HepG2 (cell line): ENCODE results near the gene SYCE3. TPM values are rescaled to one million over a fixed set of nuclear protein-coding genes. Genes with fewer than 3 reads are reported as not detected.

Experiments used
- ATAC-seq: fragments of 200-7000 bp; cut with Tn5 transposase; 3 replicates; pipeline ENCODE4 v1.9.1; 2020; ENCODE audit warnings: mild to moderate bottlenecking, moderate library complexity
- BruUV-seq: library from RNA; stranded (reverse); fragments of 400-500 nt; replicated peaks from 2 replicates; lab custom pipeline; 2021; lab: Mats Ljungman, UMichigan
- CTCF ChIA-PET: fragments of 300-600 bp; formaldehyde crosslinking; extraction: SDS; loops from one replicate; lab custom pipeline; 2021; ENCODE audit warnings: low total read pairs, inconsistent platforms, low intra/inter-chr PET ratio; lab: Yijun Ruan, JAX
- POLR2A ChIA-PET: fragments of 350-600 bp; sonication (Branson Sonifier 250); formaldehyde crosslinking; loops from one replicate; lab custom pipeline; 2020; ENCODE audit warnings: antibody characterized with exemption, inconsistent platforms; lab: Yijun Ruan, JAX
- DNase-seq: peaks from one replicate; pipeline ENCODE4 v3.0.0-alpha.2; 2015; ENCODE audit warnings: low spot score
- FAIRE-seq: peaks from 3 replicates; lab custom pipeline; 2011; peaks lifted over from hg19 to GRCh38; lab: Jason Lieb, UNC
- H2AFZ ChIP-seq: one replicate; pipeline ENCODE4 v1.6.1; 2011; ENCODE audit warnings: low read length, inconsistent platforms
- H3K27ac ChIP-seq: fragments of 300-600 bp; 3 replicates; pipeline ENCODE4 v1.8.0; 2011; ENCODE audit warnings: mixed run types, mild to moderate bottlenecking, mixed read lengths, low read length, inconsistent platforms; ENCODE audit not compliant: insufficient read depth; ENCODE audit errors: extremely low read length
- H3K27me3 ChIP-seq, 2 experiments: fragments of 200-600 bp in 1 of 2; 2 replicates in 1 of 2; 3 replicates in 1 of 2; pipeline versions ENCODE4 v1.6.0 to v1.8.0; 2011; ENCODE audit warnings: low read length in 2 of 2, mild to moderate bottlenecking in 2 of 2, moderate library complexity in 2 of 2, inconsistent platforms in 1 of 2; ENCODE audit not compliant: insufficient read depth in 2 of 2, control insufficient read depth in 1 of 2
- H3K36me3 ChIP-seq, 2 experiments: fragments of 200-600 bp in 1 of 2; replicated peaks in 1 of 2; 2 replicates in 1 of 2; 3 replicates in 1 of 2; pipeline versions ENCODE4 v1.5.1 to v1.8.0; 2011; ENCODE audit warnings: low read length in 2 of 2, inconsistent platforms in 1 of 2; ENCODE audit not compliant: insufficient read depth in 2 of 2, control insufficient read depth in 1 of 2
- H3K4me1 ChIP-seq: 2 replicates; pipeline ENCODE4 v1.5.1; 2012; ENCODE audit warnings: low read length, inconsistent platforms; ENCODE audit not compliant: insufficient read depth
- H3K4me2 ChIP-seq: 2 replicates; pipeline ENCODE4 v1.6.0; 2011; ENCODE audit warnings: low read depth, low read length, inconsistent platforms
- H3K4me3 ChIP-seq, 3 experiments: fragments of 200-600 bp in 1 of 3; sonication (generic), shearing (Covaris generic) in 1 of 3; replicated peaks in 1 of 3; 2 replicates each; pipeline ENCODE4 v1.5.1; 2011 to 2016; ENCODE audit warnings: low read length in 3 of 3, inconsistent platforms in 2 of 3, low read depth in 2 of 3, mild to moderate bottlenecking in 2 of 3, control low read depth in 1 of 3, mixed read lengths in 1 of 3; ENCODE audit not compliant: insufficient read depth in 1 of 3
- H3K79me2 ChIP-seq: one replicate; pipeline ENCODE4 v1.6.1; 2011; ENCODE audit warnings: low read length, inconsistent platforms; ENCODE audit not compliant: insufficient read depth
- H3K9ac ChIP-seq: 2 replicates; pipeline ENCODE4 v1.6.0; 2011; ENCODE audit warnings: mild to moderate bottlenecking, low read depth, low read length, inconsistent platforms; ENCODE audit not compliant: insufficient read depth
- H3K9me3 ChIP-seq: 2 replicates; pipeline ENCODE4 v1.5.1; 2012; ENCODE audit warnings: mild to moderate bottlenecking, low read length
- H4K20me1 ChIP-seq: 2 replicates; pipeline ENCODE4 v1.6.0; 2011; ENCODE audit warnings: inconsistent platforms, mild to moderate bottlenecking, low read length, moderate library complexity; ENCODE audit not compliant: insufficient read depth
- FOXA1 ChIP-seq, 2 experiments: fragments of 450-650 bp in 1 of 2; sonication (generic) in 1 of 2; formaldehyde crosslinking in 1 of 2; IDR thresholded peaks; 2 replicates each; pipeline versions ENCODE4 v1.4.0 to v1.6.1; 2016 to 2020; ENCODE audit warnings: missing genetic modification reagents in 1 of 2
- NFIB ChIP-seq: sonication (generic); formaldehyde crosslinking; IDR thresholded peaks from 2 replicates; pipeline ENCODE4 v1.9.0; 2021; ENCODE audit warnings: missing genetic modification reagents, mild to moderate bottlenecking, borderline replicate concordance
- NFRKB ChIP-seq: fragments of 450-650 bp; IDR thresholded peaks from 2 replicates; pipeline ENCODE4 v1.6.1; 2017
- THYN1 ChIP-seq: sonication (generic); formaldehyde crosslinking; IDR thresholded peaks from 2 replicates; pipeline ENCODE4 v1.8.1; 2023; ENCODE audit warnings: low read depth, mild to moderate bottlenecking, moderate library complexity, missing genetic modification reagents, borderline replicate concordance
- ZNF329 ChIP-seq: sonication (generic); formaldehyde crosslinking; IDR thresholded peaks from 2 replicates; pipeline ENCODE4 v1.9.0; 2021; ENCODE audit warnings: low read depth, mild to moderate bottlenecking, missing genetic modification reagents
- ZNF841 ChIP-seq: sonication (generic); formaldehyde crosslinking; IDR thresholded peaks from 2 replicates; pipeline ENCODE4 v1.8.1; 2023; ENCODE audit warnings: missing genetic modification reagents, borderline replicate concordance
- ZNF891 ChIP-seq: sonication (generic); formaldehyde crosslinking; IDR thresholded peaks from 2 replicates; pipeline ENCODE4 v1.5.0; 2020; ENCODE audit warnings: mild to moderate bottlenecking, missing genetic modification reagents
- WGBS: methylation state at CpG from one replicate; pipeline ENCODE4 v1.1.6; 2017; ENCODE audit warnings: low lambda C conversion rate; 5-methylcytosine and 5-hydroxymethylcytosine counted together
- in situ Hi-C: cut with HindIII; loops from 2 replicates; pipeline ENCODE4 v1.10.0; 2017; ENCODE audit warnings: low pct_unique_long_range_greater_than_20kb; ENCODE audit not compliant: extremely low pct_ligation_motif_present
- intact Hi-C: fragments of 100-400 bp; cut with micrococcal nuclease; formaldehyde crosslinking; loops from one replicate; pipeline ENCODE4 v1.10.0; 2022; ENCODE audit not compliant: unreplicated experiment
- polyA plus RNA-seq, 8 experiments: library from polyadenylated mRNA; depleted of rRNA in 3 of 8; stranded (reverse) in 7 of 8; unstranded in 1 of 8; fragments of >200 nt; fragmentation: Illumina TruSeq in 4 of 8; extraction: Trizol in 4 of 8; gene quantifications; 2 replicates each; pipeline versions ENCODE4 v1.2.1 to v1.2.3, GENCODE V29; 2011 to 2016; ENCODE audit warnings: low read depth in 4 of 8, missing spikeins in 1 of 8, mixed read lengths in 1 of 8; ENCODE audit not compliant: insufficient read depth in 1 of 8
- total RNA-seq, 5 experiments: library from RNA; depleted of rRNA; stranded (reverse); fragments of >200 nt; fragmentation: Illumina TruSeq; extraction: Trizol; gene quantifications; 2 replicates each; pipeline ENCODE4 v1.2.3, GENCODE V29; 2016; ENCODE audit warnings: low read depth in 1 of 5
- TF ChIP-seq, protein P1 (sequence below): sonication (generic); formaldehyde crosslinking; IDR thresholded peaks from 2 replicates; pipeline ENCODE4 v1.9.0; 2021; ENCODE audit warnings: missing genetic modification reagents, mild to moderate bottlenecking, borderline replicate concordance
- TF ChIP-seq, protein P2 (sequence below): sonication (generic); formaldehyde crosslinking; IDR thresholded peaks from 2 replicates; pipeline ENCODE4 v1.5.0; 2020; ENCODE audit warnings: missing genetic modification reagents

The SYCE3 gene
- total and polyA plus RNA-seq, 2 of the 13 experiments (the other 11 are each of a cell fraction or from before 2014, with no cell fraction given): not detected

DNA sequence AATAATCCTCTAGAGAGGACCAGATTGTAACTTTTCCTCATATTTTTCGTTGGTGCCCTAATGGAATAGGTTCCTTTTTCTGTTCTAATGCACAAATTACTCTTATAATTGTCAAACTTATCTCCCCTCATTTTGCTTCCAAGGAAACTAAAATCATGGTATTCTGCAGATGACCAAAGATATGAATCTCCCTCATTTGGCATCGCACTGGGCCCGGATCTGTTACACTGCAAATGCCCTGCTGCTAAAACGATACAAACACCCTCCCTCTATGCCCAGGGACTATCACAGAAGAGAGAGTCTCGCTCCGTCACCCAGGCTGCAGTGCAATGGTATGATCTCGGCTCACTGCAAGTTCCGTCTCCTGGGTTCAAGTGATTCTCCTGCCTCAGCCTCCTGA is 9.4 kb downstream of the SYCE3 start:
- DNase-seq (no peak), FAIRE-seq (no peak), ATAC-seq (no peak)
- ChIA-PET POLR2A (no interaction called here), CTCF (no interaction called here)
- H3K79me2 ChIP-seq: no peaks in the 10 kb centered on the region
- in situ Hi-C loops (no loop called here), intact Hi-C loops (no loop called here)
- no peak overlapping the region for H3K27ac ChIP-seq
- H3K4me1 ChIP-seq: peaks cover 14% of the 10 kb centered on the region
- BruUV-seq: no TSS peak
- no peak overlapping the region for H3K4me2 ChIP-seq
- no peak overlapping the region for H3K9ac ChIP-seq
- H3K9me3 ChIP-seq: no peaks in the 10 kb centered on the region
- H3K4me3 ChIP-seq: no peak overlapping the region
- WGBS: 50% methylated on average over 8 of the region's 8 CpGs
- H3K27me3 ChIP-seq: peaks cover 1 to 11% of the 10 kb centered on the region in 2 experiments; a peak in 3 of 5 replicates
- H3K36me3 ChIP-seq: no peaks in the 10 kb centered on the region
- H4K20me1 ChIP-seq: no peaks in the 10 kb centered on the region
- H2AFZ ChIP-seq: no peak overlapping the region
- TF ChIP-seq ZNF841 (CRISPR knock-in tag) (no peak), NFRKB (no peak), ZNF891 (CRISPR knock-in tag) (no peak), FOXA1 (IDR thresholded peaks at IDR 0.05) (no peak), FOXA1 (CRISPR knock-in tag; IDR thresholded peaks at IDR 0.05) (no peak), ZNF329 (CRISPR knock-in tag) (no peak), NFIB (CRISPR knock-in tag) (no peak), THYN1 (no peak)
- TF ChIP-seq, protein P1, sequence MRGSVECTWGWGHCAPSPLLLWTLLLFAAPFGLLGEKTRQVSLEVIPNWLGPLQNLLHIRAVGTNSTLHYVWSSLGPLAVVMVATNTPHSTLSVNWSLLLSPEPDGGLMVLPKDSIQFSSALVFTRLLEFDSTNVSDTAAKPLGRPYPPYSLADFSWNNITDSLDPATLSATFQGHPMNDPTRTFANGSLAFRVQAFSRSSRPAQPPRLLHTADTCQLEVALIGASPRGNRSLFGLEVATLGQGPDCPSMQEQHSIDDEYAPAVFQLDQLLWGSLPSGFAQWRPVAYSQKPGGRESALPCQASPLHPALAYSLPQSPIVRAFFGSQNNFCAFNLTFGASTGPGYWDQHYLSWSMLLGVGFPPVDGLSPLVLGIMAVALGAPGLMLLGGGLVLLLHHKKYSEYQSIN (CRISPR knock-in tag): no peak
- TF ChIP-seq, protein P2, sequence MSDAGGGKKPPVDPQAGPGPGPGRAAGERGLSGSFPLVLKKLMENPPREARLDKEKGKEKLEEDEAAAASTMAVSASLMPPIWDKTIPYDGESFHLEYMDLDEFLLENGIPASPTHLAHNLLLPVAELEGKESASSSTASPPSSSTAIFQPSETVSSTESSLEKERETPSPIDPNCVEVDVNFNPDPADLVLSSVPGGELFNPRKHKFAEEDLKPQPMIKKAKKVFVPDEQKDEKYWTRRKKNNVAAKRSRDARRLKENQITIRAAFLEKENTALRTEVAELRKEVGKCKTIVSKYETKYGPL (CRISPR knock-in tag): no peak
